Activated T-cell treated with anti-CD3 and anti-CD28 coated beads for 1 hour (primary cell): ENCODE data around the gene FZD4.
"Not testable (repeated sequence)": the region's sequence is repeated elsewhere in the genome, so short reads cannot be mapped to it uniquely, and the experiment has no call there.

ENCODE experiments used
- DNase-seq: peaks from one replicate; pipeline ENCODE4 v3.0.0-alpha.2; 2020; ENCODE audit warnings: low read depth

Gene FZD4

DNA sequence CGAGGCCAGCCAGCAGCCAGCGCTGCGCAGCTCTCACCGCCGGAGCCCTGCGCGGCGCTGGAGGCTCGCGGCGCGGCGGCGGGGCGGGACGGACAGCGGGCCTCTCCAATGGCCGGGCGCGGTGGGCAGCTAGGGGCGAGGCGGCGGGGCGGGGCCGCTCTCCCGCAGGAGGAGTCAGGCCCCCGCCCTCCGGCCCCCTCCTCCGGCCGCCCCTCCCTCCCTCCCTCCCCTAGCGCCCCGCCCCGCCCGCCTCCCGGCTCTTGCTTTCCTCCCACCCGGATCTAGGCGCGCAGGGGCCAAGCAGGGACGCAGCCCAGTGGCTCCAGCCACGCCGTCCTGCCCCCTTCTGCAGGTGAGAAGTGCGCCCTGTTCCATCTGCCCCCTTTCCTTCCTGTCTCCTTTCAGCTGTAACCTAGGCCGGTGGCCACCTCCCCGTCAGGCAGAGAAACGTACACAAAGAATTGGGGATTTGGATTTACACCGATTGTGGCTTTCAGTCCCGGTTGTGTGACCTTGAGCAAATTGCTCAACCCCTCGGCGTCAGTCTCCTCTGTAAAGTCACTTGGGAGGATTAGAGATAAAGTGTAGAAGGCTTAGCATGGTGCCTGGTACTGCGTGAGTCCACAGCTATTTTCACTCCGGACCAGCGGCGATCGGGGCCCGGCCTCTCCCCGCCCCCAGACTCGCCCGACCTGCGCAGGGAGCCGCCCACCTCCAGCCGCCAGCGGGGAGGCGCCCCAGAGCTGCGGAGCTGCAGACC lies at the start of gene FZD4:
TSS of gene FZD4 (minus strand) at position 35 of the 760 bp plus-strand sequence. CDS start 310 bp downstream, outside the sequence.
- DNase-seq: no peak

DNA sequence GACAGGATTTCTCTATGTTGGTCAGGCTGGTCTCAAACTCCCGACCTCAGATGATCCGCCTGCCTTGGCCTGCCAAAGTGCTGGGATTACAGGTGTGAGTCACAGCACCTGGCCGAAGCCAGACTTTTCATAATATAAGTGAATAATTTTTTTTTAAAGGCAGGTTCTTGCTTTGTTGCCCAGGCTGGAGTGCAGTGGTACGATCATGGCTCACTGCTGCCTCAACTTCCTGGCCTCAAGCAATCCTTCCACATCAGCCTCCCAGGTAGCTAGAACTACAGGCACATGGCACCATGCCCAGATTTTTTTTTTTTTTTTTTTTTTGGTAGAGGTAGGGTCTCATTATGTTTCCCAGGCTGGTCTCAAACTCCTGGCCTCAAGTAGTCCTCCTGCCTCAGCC lies 49.1 kb upstream of the FZD4 start:
- not testable (repeated sequence) for DNase-seq

DNA sequence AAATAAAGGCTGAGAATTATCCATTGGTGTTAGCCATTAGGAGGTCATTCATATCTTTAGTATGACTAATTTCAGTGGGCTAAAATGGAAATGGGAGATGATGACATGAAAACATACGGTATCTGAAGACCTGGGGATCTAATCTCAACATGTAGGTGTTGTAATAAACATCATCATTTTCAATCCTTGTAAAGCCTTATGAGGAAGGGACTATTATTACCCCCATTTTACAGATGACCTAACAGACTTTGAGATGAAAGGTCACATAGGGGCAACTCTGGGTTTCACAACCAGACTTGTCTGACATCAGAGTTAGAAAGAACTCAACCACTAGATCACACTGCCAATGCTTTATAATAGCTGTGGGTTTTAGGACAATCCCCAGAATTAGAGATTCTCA lies 47.7 kb upstream of the FZD4 start:
- no peak for DNase-seq

DNA sequence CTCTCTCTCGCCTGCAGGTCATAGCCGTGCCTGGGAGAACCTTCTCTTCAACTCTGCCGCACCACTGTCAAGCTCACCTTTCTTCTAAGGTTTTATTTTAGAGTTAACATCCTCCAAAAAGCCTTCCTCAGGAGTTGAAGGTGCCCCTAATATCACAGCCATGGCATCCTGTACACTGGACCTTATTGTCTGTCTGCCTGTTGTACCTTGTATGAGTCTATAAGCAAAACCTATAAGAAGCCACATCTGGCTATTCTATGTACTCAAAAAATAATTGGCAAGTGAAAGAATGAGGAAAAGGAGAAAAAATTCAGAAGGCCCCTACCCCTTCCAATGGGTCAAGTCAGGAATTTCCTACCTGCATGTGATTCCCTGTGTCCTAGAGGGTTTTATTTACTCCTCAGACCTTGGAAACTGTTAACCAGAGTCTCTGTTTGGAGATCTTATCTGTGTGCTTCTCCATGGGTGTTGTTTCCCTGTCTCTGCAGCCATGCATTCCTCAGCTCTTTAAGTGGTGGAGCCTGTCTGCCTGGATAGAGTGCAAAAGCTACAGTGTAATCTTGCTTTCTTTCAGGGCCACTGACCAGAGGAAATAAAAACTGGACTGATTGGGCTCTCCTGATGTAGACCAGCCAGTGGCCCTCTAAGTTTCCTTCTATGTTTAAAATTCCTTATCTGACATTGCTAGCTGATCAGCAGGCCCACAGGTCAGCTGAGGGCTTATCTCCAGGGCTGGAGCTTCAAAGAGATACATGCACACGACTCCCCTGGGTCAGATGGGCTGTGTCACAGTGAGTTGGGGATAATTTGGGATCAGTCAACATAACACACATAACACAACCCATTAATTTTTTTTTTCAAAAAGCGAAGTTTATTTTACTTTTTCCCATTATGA lies 44.9 kb upstream of the FZD4 start:
- DNase-seq: no peak

DNA sequence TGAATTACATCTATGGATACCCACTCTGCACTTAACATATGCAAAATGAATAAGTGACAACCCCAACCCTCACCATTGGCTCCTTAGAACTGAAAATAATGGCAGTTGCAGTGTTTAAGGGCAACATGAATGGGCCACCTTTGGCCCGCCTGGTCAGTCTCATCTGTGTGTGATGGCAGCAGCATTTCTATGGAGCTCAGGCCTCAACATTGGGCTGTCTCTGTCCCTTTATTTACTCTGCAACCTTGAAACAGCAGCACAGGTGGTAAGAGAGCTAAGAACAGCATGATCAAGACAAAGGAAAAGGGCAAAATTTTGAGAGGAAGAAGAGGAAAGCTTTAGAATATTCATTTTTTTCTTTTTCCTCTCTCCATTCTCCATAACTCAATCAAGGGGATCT lies 44.2 kb upstream of the FZD4 start:
- no peak for DNase-seq

DNA sequence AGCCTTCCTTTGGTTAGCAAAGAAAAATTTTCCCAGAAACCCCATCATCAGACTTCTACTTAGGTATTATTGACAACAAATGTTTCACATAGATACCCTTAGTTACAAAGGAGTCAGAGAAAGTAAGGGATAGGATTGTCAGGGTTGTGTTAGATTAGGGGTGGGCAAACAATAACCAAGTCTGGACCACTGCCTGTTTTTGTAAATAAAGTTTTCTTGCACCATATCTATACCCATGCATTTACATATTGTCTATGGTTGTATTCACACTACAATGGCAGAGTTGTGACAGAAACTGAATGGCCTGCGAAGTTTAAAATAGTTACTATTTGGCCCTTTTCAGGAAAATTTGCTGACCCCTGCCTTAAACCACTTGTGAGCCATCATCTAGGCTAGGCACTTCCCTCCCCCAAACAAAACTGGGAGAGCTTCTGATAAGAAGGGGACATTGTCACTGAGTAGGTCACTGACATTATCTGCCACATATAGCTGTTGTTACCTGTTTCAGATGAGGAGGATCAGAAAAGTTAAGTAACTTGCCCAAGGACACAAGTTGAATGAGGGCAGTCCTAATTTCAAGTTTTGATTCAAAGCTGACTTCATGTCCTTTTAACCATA lies 41.9 kb upstream of the FZD4 start:
- DNase-seq: no peak

DNA sequence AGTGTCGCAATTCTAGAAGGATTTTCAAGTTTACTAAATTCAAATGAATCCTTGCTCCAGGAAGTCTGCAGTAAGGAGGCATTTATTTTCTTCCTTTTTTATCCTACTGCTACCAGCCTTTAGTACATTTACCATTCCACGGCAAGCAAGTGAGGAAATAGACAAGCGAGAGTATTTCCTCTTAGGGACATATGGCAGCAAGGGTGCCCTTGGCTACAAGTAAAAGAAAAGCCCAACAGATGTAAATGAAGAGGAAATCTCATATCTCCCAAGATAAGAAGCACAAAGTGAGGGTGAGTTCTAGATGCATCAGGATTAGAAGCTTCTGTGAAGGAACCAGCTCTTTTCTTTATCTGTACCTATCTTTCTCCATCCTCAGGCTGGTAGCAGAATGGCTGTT lies 37.8 kb upstream of the FZD4 start:
- no peak for DNase-seq

DNA sequence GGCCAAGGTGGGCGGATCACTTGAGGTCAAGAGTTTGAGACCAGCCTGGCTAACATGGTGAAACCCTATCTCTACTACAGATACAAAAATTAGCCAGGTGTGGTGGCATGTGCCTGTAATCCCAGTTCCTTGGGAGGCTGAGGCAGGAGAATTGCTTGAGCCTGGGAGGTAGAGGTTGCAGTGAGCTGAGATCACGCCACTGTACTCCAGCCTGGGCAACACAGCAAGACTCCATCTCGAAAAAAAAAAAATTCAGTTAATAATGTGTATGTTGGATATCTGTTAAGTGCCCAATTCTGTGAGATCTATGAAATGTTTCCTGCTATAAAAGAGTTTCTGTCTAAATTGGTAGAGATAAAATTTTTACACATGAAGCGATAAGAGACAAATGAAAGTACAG lies 37.1 kb upstream of the FZD4 start:
- not testable (repeated sequence) for DNase-seq

DNA sequence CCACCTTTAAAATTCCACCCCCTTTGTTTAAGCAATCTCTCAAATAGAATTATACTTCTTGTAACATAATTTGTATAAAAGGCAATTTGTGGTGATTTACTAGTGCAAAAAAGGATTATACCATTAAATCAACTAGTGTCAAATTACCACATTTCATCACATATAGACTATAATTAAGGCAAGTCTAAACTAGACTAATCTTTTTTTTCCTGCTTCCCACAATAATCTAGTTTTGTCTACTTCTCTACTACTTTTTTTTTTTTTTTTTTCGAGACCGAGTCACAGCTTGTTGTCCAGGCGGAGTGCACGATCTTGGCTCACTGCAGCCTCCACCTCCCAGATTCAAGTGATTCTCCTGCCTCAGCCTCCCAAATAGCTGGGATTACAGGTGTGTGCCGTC lies 36.1 kb upstream of the FZD4 start:
- DNase-seq: no peak

DNA sequence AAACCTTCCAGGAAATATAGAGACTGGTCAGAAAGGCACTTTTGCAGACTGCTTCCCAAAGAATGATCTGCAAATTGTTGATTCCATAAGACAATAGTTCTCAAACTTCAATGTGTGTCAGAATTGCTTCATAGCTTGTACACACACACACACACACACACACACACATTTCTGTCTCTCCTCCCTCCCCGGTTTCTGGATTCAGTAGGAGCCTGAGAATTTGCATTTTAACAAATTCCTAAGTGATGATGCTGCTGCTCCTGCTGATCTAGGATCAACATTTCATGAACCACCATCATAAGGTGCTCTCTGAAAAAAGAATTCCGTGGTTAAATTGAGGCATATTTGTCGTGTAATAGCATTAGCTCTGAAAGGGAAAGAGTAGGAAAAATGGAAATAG lies 35.3 kb upstream of the FZD4 start:
- no peak for DNase-seq

DNA sequence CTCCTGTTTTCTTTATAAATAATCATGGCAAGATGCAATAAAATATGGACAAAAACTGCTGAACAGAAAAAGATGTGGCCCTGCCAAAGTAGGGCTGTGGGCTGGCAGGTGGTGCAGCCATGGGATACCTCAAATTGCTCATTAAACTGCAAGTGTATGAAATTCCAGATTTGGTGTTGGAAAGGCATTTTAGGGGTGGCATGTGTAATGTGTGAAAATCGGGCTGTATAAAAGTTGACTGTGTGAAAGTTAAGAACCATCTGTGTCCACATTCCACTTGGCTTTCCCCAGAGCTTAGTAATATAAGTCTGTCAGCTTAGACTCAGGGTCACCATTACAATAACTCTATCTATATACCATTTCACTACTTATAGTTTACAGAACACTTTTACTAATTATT lies 34.8 kb upstream of the FZD4 start:
- no peak for DNase-seq

DNA sequence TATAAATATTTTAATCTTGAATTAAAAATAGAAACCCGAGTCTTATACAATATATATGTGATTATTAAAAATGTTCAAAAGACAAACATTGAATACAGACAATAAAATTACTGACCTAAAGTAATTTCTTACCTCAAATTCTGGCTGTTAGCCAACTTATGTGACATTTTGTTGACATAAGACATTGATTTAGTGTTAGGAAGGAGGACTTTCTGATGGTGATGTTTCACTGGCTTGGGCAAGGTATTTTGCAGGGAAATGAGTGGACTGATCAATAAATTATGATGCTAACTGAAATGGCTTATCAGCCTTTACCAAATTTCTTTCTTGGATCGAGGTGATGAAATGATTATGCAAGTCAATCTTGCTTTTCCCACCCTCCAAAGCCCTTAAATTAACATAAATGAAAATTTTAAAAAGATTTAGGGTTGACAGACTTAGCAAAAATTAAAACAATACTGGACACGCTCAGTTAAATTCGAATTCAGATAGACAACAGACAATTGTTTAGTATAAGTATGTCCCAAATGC lies 33.2 kb upstream of the FZD4 start:
- DNase-seq: no peak

DNA sequence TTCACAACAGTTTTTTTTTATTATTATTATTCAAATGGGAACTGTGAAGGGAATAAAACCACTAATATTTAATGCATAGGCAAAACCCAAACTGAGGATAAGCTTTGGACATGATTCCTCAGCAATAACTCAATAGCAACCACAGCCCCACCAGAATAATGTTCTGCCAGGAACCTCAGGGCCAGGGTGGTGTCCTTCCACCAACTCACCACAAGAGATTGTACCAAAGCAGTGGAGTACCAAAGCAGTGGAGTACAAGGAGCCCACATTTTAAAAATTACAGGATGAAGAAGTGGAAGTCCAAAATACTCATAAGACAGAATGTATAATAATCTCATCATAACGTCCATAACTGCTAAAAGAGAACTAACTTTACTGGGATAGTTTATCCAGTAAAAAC lies 32.5 kb upstream of the FZD4 start:
- no peak for DNase-seq

DNA sequence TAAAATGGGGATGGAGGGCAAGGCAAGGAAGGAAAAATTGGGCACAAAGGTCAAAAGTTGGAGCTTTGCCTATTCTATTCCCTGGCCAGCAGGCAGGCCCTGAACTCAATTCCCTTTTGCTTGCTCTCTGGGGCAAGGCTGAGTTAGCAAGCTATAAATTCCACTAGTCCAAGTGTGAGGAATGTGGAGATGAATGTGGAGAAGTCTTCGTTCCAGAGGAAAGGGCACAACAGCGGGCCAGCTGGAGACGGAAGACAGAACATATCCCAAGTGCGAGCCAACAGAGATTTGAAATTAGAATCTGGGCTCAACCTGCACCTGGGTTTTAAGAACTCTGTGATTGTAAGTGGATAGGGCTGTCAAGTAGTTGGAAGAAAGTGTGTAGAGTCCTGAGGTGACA lies 29.5 kb upstream of the FZD4 start:
- DNase-seq: no peak

DNA sequence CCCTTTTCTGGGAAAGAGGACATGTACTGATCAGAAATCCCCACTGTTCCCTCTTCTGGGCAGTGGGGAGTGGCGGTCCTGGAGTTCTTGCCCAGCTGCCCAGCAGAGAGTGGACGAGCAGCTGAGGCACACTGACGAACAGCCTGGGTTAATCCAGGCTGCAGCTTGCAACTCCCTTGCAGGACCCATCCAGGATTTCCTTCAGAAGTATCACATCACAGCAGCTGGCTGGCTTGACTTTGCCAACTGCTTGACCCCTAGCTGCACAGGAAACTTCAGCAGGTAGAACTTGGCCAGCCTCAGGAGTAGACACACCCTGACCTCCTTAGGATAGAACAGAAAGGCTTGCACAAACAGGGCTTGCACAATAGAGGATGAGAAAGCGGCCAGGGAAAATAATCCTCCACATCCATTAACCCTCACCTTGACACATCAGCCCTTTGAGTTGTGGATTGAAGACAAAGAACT lies 27.9 kb upstream of the FZD4 start:
- no peak for DNase-seq

DNA sequence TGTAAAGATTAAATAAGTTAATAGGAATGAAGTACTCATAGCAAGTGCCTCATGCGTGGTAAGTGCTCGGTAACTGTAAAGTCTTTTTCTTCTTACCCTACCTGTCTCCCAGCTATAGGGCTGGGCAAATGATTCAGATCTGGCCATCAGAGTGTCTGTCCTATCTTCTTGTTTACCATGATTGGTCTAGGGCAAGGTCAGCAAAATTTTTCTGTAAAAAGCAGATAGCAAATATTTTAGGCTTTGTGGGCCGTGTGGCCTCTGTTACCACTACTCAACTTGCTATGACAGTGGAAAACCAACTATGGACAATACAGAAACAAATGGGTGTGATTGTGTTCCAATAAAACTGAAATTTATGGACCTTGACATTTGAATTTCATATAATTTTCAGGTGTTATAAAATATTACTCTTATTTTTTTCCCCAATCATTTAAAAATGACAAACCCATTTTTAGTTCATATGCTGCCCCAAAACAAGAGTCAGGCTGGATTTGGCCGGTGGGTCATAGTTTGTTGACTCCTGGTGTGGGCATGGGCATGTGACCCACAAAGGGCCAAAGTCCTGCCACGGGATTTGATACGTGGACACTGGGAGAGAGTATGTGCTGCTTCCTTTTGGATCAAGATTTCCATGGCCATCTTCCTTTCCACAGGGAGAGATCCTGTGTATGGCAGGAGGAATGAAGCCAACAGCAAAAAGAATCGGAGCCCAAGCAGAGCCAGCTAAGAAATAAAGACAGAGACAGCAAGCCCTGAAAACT lies 26.8 kb upstream of the FZD4 start:
- DNase-seq: no peak

DNA sequence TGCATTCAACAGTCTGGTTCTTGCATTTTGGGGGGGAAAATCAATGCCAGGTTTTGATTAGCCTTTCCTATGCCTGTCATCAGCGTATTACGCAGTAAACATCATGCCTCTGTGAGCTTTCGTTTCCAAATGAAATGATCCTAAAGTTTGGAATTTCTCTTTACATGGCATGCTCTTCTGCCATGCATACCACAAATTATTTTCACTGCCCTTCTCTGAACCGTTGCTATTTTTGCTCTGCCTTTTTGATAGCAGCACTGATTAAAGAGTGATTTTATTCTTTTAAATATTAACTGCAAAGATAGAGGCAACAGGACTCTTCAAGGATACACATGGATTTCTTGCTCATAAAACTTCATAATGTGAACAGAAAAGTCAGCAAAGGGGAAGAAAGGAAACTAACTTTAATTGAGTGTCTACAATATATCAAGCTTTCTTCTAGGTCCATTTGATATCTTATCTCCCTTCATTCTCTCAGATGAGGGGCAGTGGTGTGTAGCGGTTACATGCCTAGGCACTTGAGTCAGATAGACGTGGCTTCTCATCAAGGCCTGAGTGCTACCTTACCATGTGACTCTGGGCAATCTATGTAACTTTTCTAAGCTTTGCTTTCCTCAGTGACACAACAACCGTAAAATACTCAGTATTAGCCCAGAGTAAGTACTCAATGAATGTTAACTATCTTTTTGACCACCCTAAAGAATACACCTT lies 25.0 kb upstream of the FZD4 start:
- DNase-seq: no peak

DNA sequence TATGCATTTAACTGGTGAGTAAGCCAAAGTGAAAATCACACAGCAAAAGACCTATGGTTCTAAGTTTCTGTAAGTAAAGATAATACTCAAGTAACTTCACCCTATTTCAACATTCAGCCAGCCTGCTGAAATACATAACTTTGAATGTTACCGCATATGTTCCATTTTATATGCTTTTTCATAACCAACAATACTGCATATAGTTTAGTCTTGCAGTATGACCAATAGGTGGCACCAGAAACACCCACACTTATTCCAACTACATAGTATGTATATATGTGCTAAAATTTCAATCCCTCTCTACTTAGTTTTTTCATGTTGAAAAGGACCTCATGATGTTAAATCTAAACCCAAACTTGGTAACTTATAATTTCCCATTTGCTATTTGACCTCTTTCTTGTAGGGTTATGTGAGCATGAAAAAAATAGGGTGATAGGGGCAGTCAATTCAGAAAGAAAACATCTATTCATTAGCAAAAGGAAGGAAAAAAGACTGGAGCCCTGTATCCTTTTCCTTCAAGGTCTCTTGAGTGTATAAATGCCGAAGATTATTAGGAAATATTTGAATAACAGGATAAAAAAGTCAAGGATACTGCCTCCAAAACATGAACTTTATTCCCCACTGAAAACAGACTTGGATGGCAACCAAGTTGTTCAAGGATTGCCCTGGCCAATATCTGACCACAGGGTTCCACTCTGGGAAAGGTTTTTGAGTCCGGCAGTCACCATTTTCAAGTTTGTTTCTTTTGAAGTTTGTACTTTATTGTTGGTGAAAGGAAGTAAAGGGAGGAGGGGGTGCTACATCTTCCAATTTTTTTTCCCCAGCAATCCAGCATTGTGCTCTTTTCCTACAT lies 23.8 kb upstream of the FZD4 start:
- DNase-seq: no peak

DNA sequence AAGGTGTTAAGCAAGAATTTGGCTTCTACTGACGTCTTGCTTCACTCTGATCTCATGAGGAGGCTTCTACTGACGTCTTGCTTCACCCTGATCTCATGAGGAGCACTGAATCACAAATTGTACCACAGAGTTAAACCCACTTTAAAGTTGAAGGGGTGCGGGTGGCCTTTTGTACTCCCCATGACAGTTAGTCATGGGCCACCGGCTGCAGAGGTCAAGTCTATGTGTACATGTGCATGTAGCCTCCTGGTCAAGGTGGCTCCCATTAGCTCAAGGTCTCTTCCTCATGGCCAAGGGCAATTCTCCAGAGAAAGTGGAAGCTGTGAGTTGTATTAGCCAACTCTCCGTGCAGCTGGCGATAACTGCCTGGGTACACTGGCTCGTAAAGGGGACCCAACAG lies 23.1 kb upstream of the FZD4 start:
- DNase-seq: no peak

DNA sequence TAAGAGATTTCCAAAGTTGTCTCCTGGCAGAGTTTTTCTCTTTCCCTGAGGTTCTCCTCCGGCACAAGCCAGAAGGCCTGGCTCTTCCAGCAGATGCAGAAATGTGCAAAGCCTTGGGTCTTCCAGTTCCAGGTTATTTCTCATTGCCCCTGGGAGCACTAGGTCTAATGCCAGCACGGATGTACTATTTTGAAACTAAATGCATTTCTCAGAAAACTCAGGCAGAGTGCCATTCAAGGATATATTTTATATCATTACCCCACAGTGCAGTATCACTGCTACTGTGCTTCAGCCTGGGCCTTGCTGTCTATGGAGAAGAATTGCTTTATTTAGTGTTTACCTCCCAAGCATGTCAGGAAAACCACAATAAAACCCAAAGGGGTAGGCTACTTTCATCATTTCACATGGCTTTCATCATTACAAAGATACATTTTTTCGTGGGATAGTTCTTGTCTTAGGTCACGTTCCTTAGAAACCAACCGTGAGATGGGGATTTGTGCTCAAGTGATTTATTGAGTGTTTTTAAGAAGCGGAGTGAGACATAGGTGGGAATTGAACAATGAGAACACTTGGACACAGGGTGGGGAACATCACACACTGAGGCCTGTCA lies 22.4 kb upstream of the FZD4 start:
- no peak for DNase-seq
